RWPE2 (cell line): ENCODE measurements around the gene BRICD5.

ENCODE experiments used
- ATAC-seq: fragments of 200-7000 bp; cut with Tn5 transposase; 3 replicates; pipeline ENCODE4 v1.9.1; 2021; ENCODE audit warnings: low read depth
- DNase-seq: peaks from one replicate; pipeline ENCODE4 v3.0.0-alpha.2; 2020; ENCODE audit warnings: low spot score
- H3K27ac ChIP-seq: fragments of 450-650 bp; 2 replicates; pipeline ENCODE4 v1.5.1; 2017; ENCODE audit warnings: mild to moderate bottlenecking; ENCODE audit not compliant: poor library complexity, severe bottlenecking
- H3K27me3 ChIP-seq: fragments of 250-450 bp; sonication (Bioruptor Pico); 2 replicates; pipeline ENCODE4 v1.5.1; 2021; ENCODE audit warnings: mild to moderate bottlenecking, moderate library complexity; ENCODE audit not compliant: insufficient read depth, poor library complexity, severe bottlenecking
- H3K36me3 ChIP-seq: fragments of 250-450 bp; sonication (Bioruptor Pico); 2 replicates; pipeline ENCODE4 v1.5.1; 2020; ENCODE audit warnings: low read depth, mild to moderate bottlenecking, moderate library complexity
- H3K4me1 ChIP-seq: fragments of 250-450 bp; sonication (Bioruptor Pico); 2 replicates; pipeline ENCODE4 v1.5.1; 2021; ENCODE audit warnings: mild to moderate bottlenecking, moderate library complexity; ENCODE audit not compliant: insufficient read depth, poor library complexity, severe bottlenecking
- H3K4me3 ChIP-seq: fragments of 250-450 bp; sonication (Bioruptor Pico); 2 replicates; pipeline ENCODE4 v1.5.1; 2021; ENCODE audit warnings: mild to moderate bottlenecking, moderate library complexity; ENCODE audit not compliant: severe bottlenecking
- H3K9me3 ChIP-seq: fragments of 250-450 bp; sonication (Bioruptor Pico); 2 replicates; pipeline ENCODE4 v1.5.1; 2021; ENCODE audit warnings: mild to moderate bottlenecking, moderate library complexity; ENCODE audit not compliant: severe bottlenecking
- CTCF ChIP-seq: fragments of 450-650 bp; IDR thresholded peaks from one replicate; pipeline ENCODE4 v1.5.1; 2017; ENCODE audit warnings: mild to moderate bottlenecking, moderate library complexity; ENCODE audit not compliant: poor library complexity, severe bottlenecking

Gene BRICD5

GRCh38 chr16:2232094-2232990 is 21.7 kb upstream of the BRICD5 start:
- no peaks in the 10 kb centered on the region for H3K9me3 ChIP-seq
- no peak for DNase-seq
- no peak overlapping the region for H3K27ac ChIP-seq
- ATAC-seq: no peak
- no peak overlapping the region for H3K4me3 ChIP-seq
- H3K27me3 ChIP-seq: peaks cover 14% of the 10 kb centered on the region
- H3K4me1 ChIP-seq: no peaks in the 10 kb centered on the region
- peaks cover 27% of the 10 kb centered on the region for H3K36me3 ChIP-seq
- TF ChIP-seq CTCF: no peak

- Histone ChIP-seq H3K4me3 (no peak overlapping the region), H3K4me1 (no peaks in the 10 kb centered on the region), H3K27ac (no peak overlapping the region), H3K36me3 (peaks cover 27% of the 10 kb centered on the region), H3K9me3 (no peaks in the 10 kb centered on the region), H3K27me3 (peaks cover 3% of the 10 kb centered on the region)
- ATAC-seq (no peak), DNase-seq (peak; percentile 61)
- no peak for TF ChIP-seq CTCF
Measured at GRCh38 chr16:2231016-2231931, 20.6 kb upstream of the BRICD5 start.

GRCh38 chr16:2230376-2230775 is 19.7 kb upstream of the BRICD5 start:
- no peak for ATAC-seq
- peaks cover 23% of the 10 kb centered on the region for H3K36me3 ChIP-seq
- peak; percentile 64 for DNase-seq
- H3K27me3 ChIP-seq: no peaks in the 10 kb centered on the region
- no peaks in the 10 kb centered on the region for H3K9me3 ChIP-seq
- no peak overlapping the region for H3K4me3 ChIP-seq
- no peaks in the 10 kb centered on the region for H3K4me1 ChIP-seq
- no peak for TF ChIP-seq CTCF
- no peak overlapping the region for H3K27ac ChIP-seq

GRCh38 chr16:2229632-2230250 is 19.1 kb upstream of the BRICD5 start:
- no peaks in the 10 kb centered on the region for H3K27me3 ChIP-seq
- no peak overlapping the region for H3K27ac ChIP-seq
- peaks cover 19% of the 10 kb centered on the region for H3K36me3 ChIP-seq
- H3K9me3 ChIP-seq: no peaks in the 10 kb centered on the region
- no peak for TF ChIP-seq CTCF
- ATAC-seq: no peak
- no peaks in the 10 kb centered on the region for H3K4me1 ChIP-seq
- no peak overlapping the region for H3K4me3 ChIP-seq
- DNase-seq: no peak
